Activated CD8-positive, alpha-beta memory T cell treated with anti-CD3 and anti-CD28 coated beads, Interleukin-2, amount 10 ng/mL, durations not matched to agents 7 days and 5 days (primary cell): Measurements from ENCODE around the gene DENND1B. TPM values are rescaled to one million over a fixed set of nuclear protein-coding genes. Genes with fewer than 3 reads are reported as not detected.
A peak's percentile ranks its signal among the peaks of the same experiment; 100 is the strongest.

Experiments used
- ATAC-seq: fragments of 150-1000 bp; cut with Tn5 transposase; one replicate; pipeline ENCODE4 v1.10.0; 2021; ENCODE audit warnings: moderate library complexity
- CTCF ChIA-PET: fragments of 350-600 bp; sonication (Branson Sonifier 250); formaldehyde crosslinking; loops from one replicate; lab custom pipeline; 2021; ENCODE audit warnings: antibody characterized with exemption; lab: Charles Lee
- DNase-seq: peaks from one replicate; pipeline ENCODE4 v3.0.0-alpha.2; 2020
- H3K27ac Mint-ChIP-seq: one replicate; pipeline ENCODE4 v1.8.0; 2021; ENCODE audit warnings: mild to moderate bottlenecking, mixed read lengths
- H3K27me3 Mint-ChIP-seq: one replicate; pipeline ENCODE4 v1.8.0; 2021; ENCODE audit warnings: mixed read lengths
- H3K36me3 Mint-ChIP-seq: one replicate; pipeline ENCODE4 v1.8.0; 2021; ENCODE audit warnings: mild to moderate bottlenecking, mixed read lengths
- H3K4me1 Mint-ChIP-seq: one replicate; pipeline ENCODE4 v1.8.0; 2021; ENCODE audit warnings: mixed read lengths
- H3K4me3 Mint-ChIP-seq: one replicate; pipeline ENCODE4 v1.8.0; 2021; ENCODE audit warnings: mild to moderate bottlenecking, moderate library complexity, mixed read lengths
- H3K9me3 Mint-ChIP-seq: one replicate; pipeline ENCODE4 v1.8.0; 2022; ENCODE audit warnings: low read depth, mixed read lengths
- total RNA-seq, 2 experiments: library from RNA; stranded (reverse); gene quantifications; one replicate each; pipeline ENCODE4 v1.2.3, GENCODE V29; 2021

The DENND1B gene
- total RNA-seq, 2 experiments from 2014 or later, result 29.5 to 30.3 TPM

DNA sequence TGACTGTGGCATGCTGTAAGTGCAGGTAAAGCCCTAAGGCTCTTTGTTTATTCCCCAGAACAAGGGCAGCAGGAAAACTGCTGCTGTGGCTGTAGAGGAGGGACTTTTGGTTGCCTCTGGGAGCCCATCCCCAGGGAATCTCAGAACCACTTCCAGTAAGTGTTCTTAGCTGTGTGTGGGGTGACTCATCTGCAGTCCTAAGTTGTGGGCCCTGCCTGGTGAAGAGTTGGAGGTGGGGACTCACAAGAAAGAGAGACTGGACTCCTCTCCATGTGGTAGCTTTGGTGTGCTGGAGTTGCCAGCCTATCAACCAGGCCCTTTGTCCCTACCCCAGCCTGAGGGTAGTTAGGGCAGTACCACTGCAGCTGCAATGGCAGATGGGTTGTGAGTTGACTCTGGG is 24.0 kb upstream of the DENND1B start:
- DNase-seq (no peak), ATAC-seq (no peak)
- peaks cover 33% of the 10 kb centered on the region for H3K9me3 Mint-ChIP-seq
- peaks cover 26% of the 10 kb centered on the region for H3K36me3 Mint-ChIP-seq
- no peaks in the 10 kb centered on the region for H3K27me3 Mint-ChIP-seq
- CTCF ChIA-PET, result no interaction called here
- H3K4me1 Mint-ChIP-seq, result no peaks in the 10 kb centered on the region
- H3K27ac Mint-ChIP-seq, result no peak overlapping the region
- H3K4me3 Mint-ChIP-seq, result no peak overlapping the region

DNA sequence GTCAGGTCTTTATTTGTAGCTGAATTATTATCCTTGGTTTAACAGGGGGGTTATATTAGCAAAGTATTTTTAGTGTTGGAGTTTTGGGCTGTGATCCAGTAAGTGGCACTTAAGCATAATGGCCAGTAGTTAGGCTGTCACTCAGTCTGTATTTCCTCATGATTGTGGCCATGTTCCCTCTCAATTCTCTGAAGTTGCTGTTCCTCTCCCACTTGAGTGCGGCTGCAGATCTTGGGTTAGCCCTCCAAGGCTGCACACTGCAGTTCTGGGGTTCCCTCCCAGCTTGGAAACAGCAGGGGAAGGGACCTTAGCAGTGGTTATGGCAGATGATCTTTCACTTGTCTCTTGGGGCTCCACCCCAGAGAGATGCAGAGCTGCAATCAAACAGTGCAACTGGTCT is 23.2 kb upstream of the DENND1B start:
- ATAC-seq (no peak), DNase-seq (no peak)
- peaks cover 26% of the 10 kb centered on the region for H3K36me3 Mint-ChIP-seq
- no peak overlapping the region for H3K27ac Mint-ChIP-seq
- no peak overlapping the region for H3K4me3 Mint-ChIP-seq
- H3K9me3 Mint-ChIP-seq, result peaks cover 33% of the 10 kb centered on the region
- CTCF ChIA-PET, result no interaction called here
- H3K27me3 Mint-ChIP-seq, result no peaks in the 10 kb centered on the region
- H3K4me1 Mint-ChIP-seq, result no peaks in the 10 kb centered on the region

DNA sequence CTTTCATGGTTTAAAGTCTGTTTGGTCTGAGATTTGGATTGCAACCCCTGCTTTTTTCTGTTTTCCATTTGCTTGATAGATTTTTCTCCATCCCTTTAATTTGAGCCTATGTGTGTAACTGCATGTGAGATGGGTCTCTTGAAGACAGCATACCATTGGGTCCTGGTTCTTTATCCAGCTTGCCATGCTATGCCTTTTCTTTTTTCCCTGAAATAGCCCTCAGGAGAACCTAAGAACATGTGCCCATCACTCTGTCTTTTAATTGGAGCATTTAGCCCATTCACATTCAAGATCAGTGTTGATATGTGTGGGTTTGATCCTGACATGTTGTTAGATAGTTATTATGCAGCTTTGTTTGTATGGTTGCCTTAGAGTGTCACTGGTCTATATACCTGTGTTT is 21.7 kb upstream of the DENND1B start:
- ATAC-seq, result no peak
- H3K27ac Mint-ChIP-seq, result no peak overlapping the region
- no peak for DNase-seq
- H3K36me3 Mint-ChIP-seq, result peaks cover 26% of the 10 kb centered on the region
- H3K9me3 Mint-ChIP-seq, result peaks cover 33% of the 10 kb centered on the region
- no peaks in the 10 kb centered on the region for H3K4me1 Mint-ChIP-seq
- H3K27me3 Mint-ChIP-seq, result no peaks in the 10 kb centered on the region
- H3K4me3 Mint-ChIP-seq, result no peak overlapping the region
- CTCF ChIA-PET, result no interaction called here

DNA sequence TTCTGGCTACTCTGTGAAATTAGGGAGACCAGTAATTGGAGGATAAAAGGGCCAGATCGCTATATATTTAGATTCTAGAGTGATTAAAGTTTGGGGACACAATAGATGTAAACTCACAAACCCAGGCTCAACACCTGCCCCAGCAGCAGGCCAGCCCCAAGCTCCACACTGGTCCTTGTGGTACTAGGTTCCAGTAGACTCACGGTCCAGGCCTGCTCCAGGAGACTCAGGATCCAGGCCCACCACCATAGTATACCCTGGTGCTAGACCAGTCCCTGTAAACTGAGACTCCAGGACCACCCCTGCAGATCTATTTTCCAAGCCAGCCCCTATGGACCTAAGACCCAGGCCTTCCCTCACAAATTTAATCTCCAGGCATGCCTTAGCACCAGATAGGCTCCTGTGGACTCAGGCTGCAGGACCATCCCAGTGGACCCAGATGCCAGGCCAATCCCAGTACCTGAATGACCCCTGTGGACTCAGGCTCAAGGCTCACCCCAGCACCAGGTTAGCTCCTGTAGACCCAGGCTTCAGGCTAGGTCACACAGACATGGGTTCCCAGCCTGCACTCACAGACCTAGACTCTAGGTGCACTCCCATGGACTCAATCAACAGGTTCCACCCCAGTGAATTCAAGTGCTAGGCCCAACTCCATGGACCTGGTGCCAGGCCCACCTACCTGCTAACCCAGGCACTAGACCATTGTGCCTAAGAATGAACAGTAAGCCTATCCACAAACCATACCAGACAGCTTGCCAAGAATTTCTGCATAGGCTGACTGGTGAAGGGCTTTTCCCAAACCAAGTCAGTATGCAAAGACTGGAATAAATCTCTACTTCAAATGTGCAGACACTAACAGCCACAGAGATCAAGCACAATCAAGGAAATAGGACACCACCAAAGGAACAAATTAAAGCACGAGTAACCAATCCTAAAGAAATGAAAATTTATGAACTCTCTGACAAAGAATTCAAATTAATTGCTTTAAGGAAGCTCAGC is 13.8 kb upstream of the DENND1B start:
- no peaks in the 10 kb centered on the region for H3K36me3 Mint-ChIP-seq
- ATAC-seq, result no peak
- DNase-seq, result no peak
- H3K9me3 Mint-ChIP-seq, result no peaks in the 10 kb centered on the region
- H3K4me3 Mint-ChIP-seq, result no peak overlapping the region
- H3K27ac Mint-ChIP-seq, result no peak overlapping the region
- no peaks in the 10 kb centered on the region for H3K27me3 Mint-ChIP-seq
- CTCF ChIA-PET, result no interaction called here
- no peaks in the 10 kb centered on the region for H3K4me1 Mint-ChIP-seq

DNA sequence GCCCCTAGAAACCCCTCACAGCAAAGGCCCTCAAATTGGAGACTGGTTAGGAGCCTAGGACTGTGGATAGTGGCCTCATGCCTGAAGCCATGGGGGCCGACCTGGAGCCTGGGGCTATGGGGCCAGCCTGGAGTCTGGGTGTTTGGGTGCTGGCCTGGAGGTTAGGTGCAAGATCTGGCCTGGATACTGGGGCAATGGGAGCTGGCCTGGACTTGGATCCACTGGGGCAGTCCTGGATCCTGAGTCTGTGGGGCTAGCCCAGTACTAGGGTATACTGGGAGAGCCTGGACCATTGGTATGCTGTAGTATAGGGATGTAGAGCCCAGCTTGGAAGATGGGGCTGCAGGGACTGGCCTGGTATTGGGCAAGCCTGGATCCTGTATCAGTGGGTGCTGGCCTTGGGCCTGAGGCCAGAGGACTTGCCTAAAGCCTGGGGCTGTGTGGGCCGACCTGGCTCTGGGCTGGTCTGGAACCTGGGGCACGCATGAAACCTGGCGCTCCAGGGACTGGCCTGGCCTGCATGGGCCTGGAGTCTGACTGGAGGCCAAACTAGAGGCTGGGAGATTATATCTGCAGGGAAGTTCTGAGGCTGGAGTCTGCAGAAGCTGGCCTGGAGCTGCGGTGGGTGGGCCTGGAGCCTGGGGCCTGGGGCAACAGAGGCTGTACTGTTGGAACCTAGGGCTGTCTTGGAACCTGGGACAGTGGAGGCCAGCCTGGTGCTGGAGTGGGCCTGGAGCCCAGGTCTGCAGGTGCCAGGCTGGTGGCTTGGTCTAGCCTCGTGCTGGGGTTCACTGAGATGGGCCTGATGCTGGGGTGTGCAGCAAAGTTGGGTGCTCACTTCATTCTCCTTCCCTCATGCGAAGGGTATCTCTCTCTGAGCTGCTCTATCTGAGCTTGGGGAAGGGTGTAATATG is 12.6 kb upstream of the DENND1B start:
- CTCF ChIA-PET, result no interaction called here
- Mint-ChIP-seq H3K4me3 (no peak overlapping the region), H3K27ac (no peak overlapping the region), H3K9me3 (no peaks in the 10 kb centered on the region), H3K4me1 (no peaks in the 10 kb centered on the region), H3K36me3 (no peaks in the 10 kb centered on the region), H3K27me3 (no peaks in the 10 kb centered on the region)
- ATAC-seq, result peak; percentile 42
- DNase-seq, result no peak

DNA sequence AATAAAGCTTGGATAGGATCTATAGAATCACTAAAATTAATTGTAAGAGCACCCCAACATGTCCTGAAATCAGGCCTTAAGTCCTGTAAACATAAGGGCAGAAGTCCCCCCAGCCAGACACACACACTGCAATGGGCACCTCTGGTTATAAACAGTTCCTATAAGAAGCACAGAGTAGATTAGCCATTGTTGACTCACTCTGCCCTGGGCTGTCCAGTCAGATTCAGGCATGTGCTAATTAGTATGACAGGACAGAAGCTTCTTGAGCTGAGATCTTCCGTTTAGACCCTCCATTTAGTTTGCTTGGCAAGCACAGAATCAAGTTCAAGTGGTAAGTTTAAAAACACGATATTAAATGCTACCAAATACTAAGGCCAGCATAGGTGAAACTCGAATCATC is 11.8 kb upstream of the DENND1B start:
- CTCF ChIA-PET, result no interaction called here
- H3K4me1 Mint-ChIP-seq, result no peaks in the 10 kb centered on the region
- H3K27me3 Mint-ChIP-seq, result no peaks in the 10 kb centered on the region
- H3K9me3 Mint-ChIP-seq, result no peaks in the 10 kb centered on the region
- no peak overlapping the region for H3K4me3 Mint-ChIP-seq
- no peaks in the 10 kb centered on the region for H3K36me3 Mint-ChIP-seq
- no peak for ATAC-seq
- no peak for DNase-seq
- H3K27ac Mint-ChIP-seq, result no peak overlapping the region

DNA sequence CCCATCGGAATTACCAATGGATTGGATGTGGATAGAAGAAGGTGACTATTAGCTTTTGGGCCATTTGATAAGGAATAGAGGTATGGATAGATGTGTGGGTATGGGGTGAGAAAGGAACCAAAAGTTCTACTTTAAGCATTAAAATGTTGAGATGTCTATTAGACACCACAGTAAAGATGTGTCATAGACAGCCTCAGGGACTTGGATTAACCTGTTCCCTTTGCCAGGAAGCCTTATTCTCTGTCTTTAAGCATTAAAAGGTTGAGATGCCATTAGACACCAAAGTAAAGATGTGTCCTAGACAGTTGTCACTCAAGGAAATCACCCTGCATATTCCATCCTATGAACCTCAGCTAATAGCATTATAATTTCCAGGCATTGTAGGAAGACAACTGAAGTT is 11.0 kb upstream of the DENND1B start:
- Mint-ChIP-seq H3K27ac (no peak overlapping the region), H3K4me1 (no peaks in the 10 kb centered on the region), H3K9me3 (no peaks in the 10 kb centered on the region), H3K4me3 (no peak overlapping the region), H3K36me3 (no peaks in the 10 kb centered on the region), H3K27me3 (no peaks in the 10 kb centered on the region)
- ATAC-seq, result no peak
- DNase-seq, result no peak
- CTCF ChIA-PET, result no interaction called here

DNA sequence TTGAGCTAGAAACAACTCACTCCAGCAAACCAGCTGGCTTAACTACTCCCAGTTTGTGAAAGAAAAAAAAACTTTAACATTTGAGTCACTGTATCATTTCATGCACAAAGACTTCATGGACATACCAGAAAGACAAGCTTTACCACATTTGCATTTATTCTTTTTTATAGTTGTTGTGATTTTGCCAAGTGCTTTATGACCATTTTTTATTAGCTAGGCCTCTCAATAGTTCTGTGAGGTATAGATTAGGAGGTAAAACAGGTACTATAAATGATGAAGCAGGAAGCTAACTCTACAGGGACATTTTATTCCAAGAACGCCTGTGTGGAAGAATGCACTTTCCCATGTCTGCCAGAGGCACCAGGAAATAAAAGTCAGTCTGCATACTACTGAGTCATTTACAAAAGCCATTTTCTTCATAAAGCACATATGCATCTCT is 8.2 kb upstream of the DENND1B start:
- H3K27ac Mint-ChIP-seq, result no peak overlapping the region
- H3K27me3 Mint-ChIP-seq, result no peaks in the 10 kb centered on the region
- peaks cover 9% of the 10 kb centered on the region for H3K4me1 Mint-ChIP-seq
- DNase-seq (no peak), ATAC-seq (no peak)
- H3K4me3 Mint-ChIP-seq, result no peak overlapping the region
- H3K36me3 Mint-ChIP-seq, result peaks cover 10% of the 10 kb centered on the region
- no peaks in the 10 kb centered on the region for H3K9me3 Mint-ChIP-seq
- CTCF ChIA-PET, result no interaction called here

DNA sequence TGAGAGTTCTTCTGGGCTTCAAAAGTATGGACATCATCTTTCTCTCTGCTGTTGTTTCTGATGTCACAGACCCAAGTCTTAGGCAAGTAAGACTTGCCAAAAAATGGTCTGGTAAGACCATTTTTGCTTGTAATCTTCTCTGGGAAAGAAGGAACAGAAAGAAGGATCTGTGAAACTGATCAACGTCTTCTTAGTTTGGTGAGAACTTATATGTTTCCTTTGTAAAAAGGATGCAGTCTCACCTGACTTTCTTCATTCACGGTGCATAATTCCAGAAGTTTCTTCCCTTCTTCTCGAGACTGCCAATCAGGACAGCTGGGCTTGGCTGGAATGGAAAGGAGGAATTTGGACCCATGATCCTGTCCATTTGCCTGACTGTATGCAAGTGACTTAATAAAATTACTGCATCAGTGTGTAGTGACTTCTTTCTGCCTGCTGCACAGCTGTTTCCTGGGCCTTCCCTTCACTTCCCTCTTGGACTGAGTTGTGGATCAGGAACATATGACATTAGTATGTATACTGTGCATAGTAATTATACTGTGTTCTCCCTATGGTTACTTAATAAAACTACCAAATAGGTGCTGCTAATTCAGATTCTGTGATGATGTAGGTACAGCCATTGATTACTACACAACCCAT is 7.6 kb upstream of the DENND1B start:
- Mint-ChIP-seq H3K36me3 (peaks cover 10% of the 10 kb centered on the region), H3K27ac (no peak overlapping the region)
- CTCF ChIA-PET, result no interaction called here

DNA sequence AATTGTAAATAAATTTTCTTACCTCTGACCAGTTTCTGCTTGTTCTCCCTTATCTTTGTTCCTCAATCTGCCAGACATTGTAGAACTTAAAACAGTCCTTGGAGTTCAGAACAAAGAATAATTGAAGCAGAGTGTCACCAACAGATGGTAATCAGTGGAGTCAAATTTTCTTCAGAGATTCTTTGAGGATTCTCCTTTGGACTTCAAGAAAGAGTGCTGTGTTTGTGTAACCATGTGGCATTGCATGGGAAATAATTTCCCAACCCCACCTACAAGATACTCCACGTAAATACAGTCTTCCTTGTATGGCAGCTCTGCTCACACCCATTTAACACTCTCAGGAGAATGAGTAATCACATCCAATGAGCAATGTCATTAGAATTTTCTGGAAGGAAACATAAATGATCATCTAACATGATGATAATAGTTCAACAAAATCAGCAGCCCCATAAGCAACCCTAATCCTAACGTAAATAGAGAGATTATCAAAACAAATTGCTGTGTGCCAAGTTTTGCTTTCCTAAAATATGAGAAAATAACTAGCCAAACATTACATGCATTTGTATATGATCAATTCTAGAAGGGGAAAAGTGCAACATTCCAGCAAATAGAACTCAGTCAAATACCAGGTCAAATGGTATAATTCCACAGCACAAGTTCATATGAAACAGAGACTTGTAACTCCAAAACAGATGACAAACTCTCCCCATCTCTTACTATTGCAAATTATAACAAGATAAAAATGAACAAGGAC is 6.9 kb upstream of the DENND1B start:
- CTCF ChIA-PET, result no interaction called here
- Mint-ChIP-seq H3K27me3 (no peaks in the 10 kb centered on the region), H3K27ac (no peak overlapping the region), H3K4me3 (no peak overlapping the region), H3K36me3 (peaks cover 10% of the 10 kb centered on the region), H3K4me1 (peaks cover 23% of the 10 kb centered on the region), H3K9me3 (no peaks in the 10 kb centered on the region)
- ATAC-seq, result no peak
- DNase-seq, result no peak

More for the DNA sequence above, 7.6 kb upstream of the DENND1B start:
- Mint-ChIP-seq H3K9me3 (no peaks in the 10 kb centered on the region), H3K4me1 (peaks cover 16% of the 10 kb centered on the region), H3K4me3 (no peak overlapping the region), H3K27me3 (no peaks in the 10 kb centered on the region)
- ATAC-seq (no peak), DNase-seq (no peak)

DNA sequence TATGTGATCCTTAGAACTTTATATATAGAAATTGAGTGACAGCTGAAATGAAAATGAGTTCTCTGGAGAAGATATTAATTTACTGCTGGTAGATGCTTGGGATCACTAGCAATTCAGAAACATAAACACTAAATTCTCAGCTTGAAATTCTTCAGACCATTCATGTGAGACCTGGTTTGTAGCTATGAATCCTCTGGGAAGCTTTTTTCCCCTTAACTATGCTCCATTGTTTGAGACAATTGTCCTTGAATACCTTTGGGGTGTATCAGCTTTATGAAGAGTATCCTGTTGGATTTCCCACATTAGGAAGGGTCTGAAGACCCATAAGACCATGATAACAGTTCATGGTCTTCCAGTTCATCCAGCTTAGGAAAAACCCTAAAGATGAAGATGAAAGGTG is 4.6 kb upstream of the DENND1B start:
- CTCF ChIA-PET, result interaction anchor here (1.0 to 1.5 kb wide), 2 partner anchors 11 to 89 kb away, joined by 3 read pairs; no protein-coding TSS in a partner anchor
- Mint-ChIP-seq H3K27me3 (no peaks in the 10 kb centered on the region), H3K27ac (no peak overlapping the region), H3K4me3 (no peak overlapping the region), H3K4me1 (peaks cover 38% of the 10 kb centered on the region), H3K9me3 (no peaks in the 10 kb centered on the region), H3K36me3 (peaks cover 10% of the 10 kb centered on the region)
- DNase-seq, result no peak
- ATAC-seq, result no peak

DNA sequence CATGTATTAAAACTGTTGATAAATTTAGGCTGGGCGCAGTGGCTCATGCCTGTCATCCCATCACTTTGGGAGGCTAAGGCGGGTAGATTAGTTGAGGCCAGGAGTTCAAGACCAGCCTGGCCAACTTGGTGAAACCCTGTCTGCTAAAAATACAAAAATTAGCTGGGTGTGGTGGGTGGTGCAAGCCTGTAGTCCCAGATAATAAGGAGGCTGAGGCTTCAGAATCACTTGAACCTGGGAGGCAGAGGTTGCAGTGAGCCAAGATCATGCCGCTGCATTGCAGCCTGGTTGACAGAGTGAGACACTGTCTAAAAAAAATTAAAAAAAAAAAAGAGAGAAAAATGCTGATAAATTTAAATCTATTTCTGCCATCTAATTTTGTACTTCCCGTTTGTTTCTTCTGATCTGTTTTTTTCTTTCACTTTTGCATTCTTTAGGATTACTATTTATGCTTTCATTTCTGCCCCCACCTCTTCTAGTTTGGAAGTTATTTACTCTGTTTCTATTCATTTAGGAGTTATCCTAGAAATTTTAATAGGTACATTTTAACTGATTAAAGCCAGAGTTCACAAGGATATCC is 3.2 kb upstream of the DENND1B start:
- H3K4me1 Mint-ChIP-seq, result peaks cover 40% of the 10 kb centered on the region
- no peak for DNase-seq
- CTCF ChIA-PET, result no interaction called here
- peaks cover 12% of the 10 kb centered on the region for H3K36me3 Mint-ChIP-seq
- H3K27me3 Mint-ChIP-seq, result no peaks in the 10 kb centered on the region
- peak overlapping the region; percentile 78 for H3K27ac Mint-ChIP-seq
- ATAC-seq, result no peak
- H3K4me3 Mint-ChIP-seq, result peak overlapping the region; percentile 63
- no peaks in the 10 kb centered on the region for H3K9me3 Mint-ChIP-seq
